Epithelial cell of esophagus (primary cell): ENCODE measurements around the gene MEOX1.

Experiments
- DNase-seq: peaks from one replicate; pipeline ENCODE4 v3.0.0; 2010; ENCODE audit warnings: low read depth
- H3K4me3 ChIP-seq: 2 replicates; pipeline ENCODE4 v1.5.1; 2011; ENCODE audit warnings: mild to moderate bottlenecking, low read length, control low read depth
- TF ChIP-seq, protein P1 (sequence below): IDR thresholded peaks from 2 replicates; pipeline ENCODE4 v1.5.1; 2011; ENCODE audit warnings: low read depth, mild to moderate bottlenecking, low read length, control low read depth, inconsistent platforms; ENCODE audit not compliant: insufficient read depth; ENCODE audit errors: missing control alignments

Gene MEOX1

DNA sequence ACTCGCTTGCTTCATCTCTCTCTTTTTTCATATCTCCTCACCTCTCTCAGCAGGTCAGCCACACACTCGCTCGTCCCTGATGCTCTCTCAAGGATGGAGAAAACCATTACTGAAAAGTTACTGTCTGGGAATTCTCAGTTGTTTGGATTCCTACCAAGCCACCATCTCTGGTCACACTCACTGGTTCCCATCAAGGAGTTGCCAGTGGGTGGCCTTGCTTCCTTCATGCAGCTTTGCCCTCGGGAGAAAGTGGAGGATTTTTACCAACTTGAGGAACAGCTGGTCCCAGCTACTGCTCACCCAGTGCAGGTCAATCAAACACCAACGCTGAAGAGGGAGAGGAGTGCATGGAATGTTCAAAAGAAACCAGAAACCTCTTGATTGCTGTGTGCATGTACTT lies 25.3 kb downstream of the MEOX1 start:
- no peak overlapping the region for H3K4me3 ChIP-seq
- TF ChIP-seq, protein P1, sequence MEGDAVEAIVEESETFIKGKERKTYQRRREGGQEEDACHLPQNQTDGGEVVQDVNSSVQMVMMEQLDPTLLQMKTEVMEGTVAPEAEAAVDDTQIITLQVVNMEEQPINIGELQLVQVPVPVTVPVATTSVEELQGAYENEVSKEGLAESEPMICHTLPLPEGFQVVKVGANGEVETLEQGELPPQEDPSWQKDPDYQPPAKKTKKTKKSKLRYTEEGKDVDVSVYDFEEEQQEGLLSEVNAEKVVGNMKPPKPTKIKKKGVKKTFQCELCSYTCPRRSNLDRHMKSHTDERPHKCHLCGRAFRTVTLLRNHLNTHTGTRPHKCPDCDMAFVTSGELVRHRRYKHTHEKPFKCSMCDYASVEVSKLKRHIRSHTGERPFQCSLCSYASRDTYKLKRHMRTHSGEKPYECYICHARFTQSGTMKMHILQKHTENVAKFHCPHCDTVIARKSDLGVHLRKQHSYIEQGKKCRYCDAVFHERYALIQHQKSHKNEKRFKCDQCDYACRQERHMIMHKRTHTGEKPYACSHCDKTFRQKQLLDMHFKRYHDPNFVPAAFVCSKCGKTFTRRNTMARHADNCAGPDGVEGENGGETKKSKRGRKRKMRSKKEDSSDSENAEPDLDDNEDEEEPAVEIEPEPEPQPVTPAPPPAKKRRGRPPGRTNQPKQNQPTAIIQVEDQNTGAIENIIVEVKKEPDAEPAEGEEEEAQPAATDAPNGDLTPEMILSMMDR, result no peak
- no peak for DNase-seq

DNA sequence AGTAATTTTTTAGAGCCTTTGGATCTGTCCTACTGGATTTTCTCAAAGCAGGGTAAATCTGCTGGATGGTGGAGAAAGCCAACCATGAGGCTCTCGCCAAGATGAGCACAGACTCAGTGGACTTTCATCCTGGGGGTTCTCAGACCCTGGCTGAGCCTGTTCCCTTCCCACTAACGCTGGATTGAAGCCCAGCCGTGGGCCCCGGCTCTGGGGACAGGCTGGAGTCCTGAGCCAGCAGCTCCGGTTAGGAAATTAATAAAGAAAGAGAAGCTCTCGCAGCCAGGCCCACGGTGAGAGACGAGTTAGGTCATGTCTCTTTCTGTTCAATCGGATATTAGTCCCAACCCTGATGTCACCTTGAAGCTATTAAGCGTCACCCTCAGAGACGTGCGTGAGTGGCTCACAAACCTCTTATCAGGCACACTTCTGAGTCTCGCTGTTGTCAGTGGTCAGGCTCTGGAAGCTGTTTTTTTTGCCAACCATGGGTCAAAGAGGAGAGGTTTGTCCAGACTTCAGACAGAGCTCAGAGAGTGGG lies 27.1 kb downstream of the MEOX1 start:
- TF ChIP-seq, protein P1, result no peak
- H3K4me3 ChIP-seq, result no peak overlapping the region
- DNase-seq, result peak; percentile 79

DNA sequence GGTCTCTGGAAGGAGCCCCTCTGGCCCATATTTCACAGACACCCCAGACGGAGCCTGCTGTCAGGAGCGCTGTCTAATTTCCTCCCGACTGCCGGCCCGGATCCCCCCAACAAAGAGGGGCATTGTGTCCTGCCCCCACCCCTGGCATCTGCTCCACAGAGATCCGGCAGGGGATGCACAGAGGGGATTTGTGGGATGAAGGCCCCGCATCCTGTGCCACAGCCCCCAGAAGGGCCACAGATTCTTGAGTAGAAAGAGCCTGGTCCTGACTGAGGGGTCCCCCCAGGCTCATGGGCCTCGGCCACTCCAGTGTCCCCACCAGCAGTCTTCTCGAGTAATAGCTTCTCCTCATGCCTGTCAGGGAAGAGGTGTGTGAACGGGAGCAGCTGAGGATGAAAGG lies 29.5 kb downstream of the MEOX1 start:
- DNase-seq, result no peak
- TF ChIP-seq, protein P1, result no peak
- no peak overlapping the region for H3K4me3 ChIP-seq

DNA sequence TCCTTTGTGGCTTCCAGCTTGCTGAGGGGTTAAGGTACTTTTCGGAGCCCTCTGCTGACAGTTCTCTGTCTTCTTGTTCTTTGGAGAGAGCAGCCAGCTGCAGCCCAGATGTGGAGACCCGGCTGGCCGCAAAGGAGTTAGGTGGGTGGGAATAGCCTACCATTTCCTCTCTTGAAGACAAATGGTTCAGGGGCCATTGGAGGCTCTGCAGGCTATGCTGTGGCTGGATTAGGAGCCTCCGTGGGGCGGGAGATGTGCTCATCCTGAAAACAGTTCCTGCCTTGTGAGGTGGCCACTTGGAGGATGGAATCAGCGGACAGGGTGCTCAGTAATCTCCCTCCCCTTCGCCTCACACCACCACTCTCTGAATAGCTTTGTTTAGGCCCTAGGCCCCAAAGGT lies 30.3 kb downstream of the MEOX1 start:
- no peak overlapping the region for H3K4me3 ChIP-seq
- no peak for DNase-seq
- TF ChIP-seq, protein P1, result no peak

DNA sequence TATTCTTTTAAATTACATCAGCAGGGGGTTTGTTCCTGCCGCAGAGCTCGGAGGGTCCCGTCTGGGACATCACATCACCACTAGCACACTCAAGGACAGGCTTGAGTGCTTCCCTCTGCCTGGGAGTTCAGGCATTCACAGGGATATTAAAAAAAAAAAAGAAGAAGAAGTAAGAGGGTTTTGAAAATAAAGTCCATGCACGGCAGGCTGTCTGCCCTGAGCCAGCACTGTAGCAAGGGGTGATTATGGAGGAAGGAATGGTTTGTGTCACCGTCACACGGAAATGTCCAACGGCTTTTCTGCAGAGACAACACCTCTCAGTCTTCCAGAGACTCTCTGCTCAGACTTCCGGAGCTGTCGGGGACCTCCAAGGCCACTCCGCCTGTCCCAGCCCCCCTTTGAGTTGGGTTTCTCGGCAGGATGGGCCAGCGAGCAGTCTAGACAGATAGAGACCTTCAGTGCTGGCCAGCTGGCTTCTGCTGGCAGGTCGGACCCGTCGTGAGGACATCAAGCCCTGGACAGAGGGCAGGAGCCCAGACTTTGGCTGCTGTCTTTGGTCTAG lies 33.6 kb downstream of the MEOX1 start:
- no peak for DNase-seq
- no peak overlapping the region for H3K4me3 ChIP-seq
- TF ChIP-seq, protein P1, result no peak

DNA sequence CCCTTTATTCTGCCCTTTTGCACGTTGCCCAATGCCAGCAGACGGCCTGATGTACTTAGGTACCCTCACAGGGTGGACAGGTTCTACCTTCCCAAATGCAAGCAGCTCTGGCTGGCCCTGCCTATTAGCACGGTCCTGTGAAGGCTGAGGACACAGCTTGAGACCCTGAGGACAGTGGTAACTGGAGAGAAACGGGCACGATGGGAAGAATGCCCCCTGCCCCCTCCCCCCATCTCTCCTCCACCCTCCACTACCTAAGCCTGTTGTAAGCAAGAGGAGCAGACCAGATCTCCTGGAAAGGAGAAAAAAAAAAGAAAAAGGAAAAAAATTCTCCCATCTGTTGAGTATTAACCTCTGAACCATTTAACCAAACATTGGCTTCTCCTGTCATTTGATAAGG lies 34.1 kb downstream of the MEOX1 start:
- TF ChIP-seq, protein P1, result no peak
- no peak overlapping the region for H3K4me3 ChIP-seq
- DNase-seq, result no peak

DNA sequence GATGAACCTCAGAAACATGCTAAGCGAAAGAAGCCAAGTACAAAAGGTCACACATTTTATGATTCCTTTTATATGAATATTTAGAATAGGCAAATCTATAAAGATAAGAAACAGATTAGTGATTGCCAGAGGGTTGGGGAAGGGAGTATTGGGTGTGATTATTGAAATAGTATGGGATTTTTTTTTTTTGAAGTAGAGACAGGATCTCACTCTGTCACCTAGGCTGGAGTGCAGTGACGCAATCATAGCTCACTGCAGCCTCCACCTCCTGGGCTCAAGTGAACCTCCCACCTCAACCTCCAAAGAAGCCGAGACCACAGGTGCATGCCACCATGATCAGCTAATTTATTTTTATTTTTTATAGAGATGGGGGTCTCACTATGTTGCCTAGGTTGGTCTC lies 35.7 kb downstream of the MEOX1 start:
- no peak for DNase-seq
- TF ChIP-seq, protein P1, result no peak
- no peak overlapping the region for H3K4me3 ChIP-seq
